NK-92 treated with Interleukin-12 subunit alpha and Interleukin-12 subunit beta, amount 100 ng/mL, for 24 hours (cell line): Measurements from ENCODE around the gene ACY1.
"Not testable (repeated sequence)": the region's sequence is repeated elsewhere in the genome, so short reads cannot be mapped to it uniquely, and the experiment has no call there.

ENCODE experiments used
- DNase-seq: peaks from one replicate; lab custom pipeline; 2025; lab: John Stamatoyannopoulos, UW

The ACY1 gene

GRCh38 chr3:52024765-52025452 lies 41.6 kb downstream of the ACY1 start:
- DNase-seq = no peak

GRCh38 chr3:52025453-52025852 lies 42.1 kb downstream of the ACY1 start:
- no peak for DNase-seq

GRCh38 chr3:52026041-52026440 lies 42.7 kb downstream of the ACY1 start:
- no peak for DNase-seq

- no peak for DNase-seq
Measured at GRCh38 chr3:52028572-52028971, 45.2 kb downstream of the ACY1 start.

- DNase-seq = no peak
Measured at GRCh38 chr3:52029053-52029452, 45.7 kb downstream of the ACY1 start.

- no peak for DNase-seq
Measured at GRCh38 chr3:52029535-52029934, 46.2 kb downstream of the ACY1 start.

GRCh38 chr3:52030714-52031310 lies 47.5 kb downstream of the ACY1 start:
- no peak for DNase-seq

GRCh38 chr3:52031896-52032295 lies 48.6 kb downstream of the ACY1 start:
- no peak for DNase-seq

- DNase-seq = no peak
Measured at GRCh38 chr3:52032702-52033408, 49.5 kb downstream of the ACY1 start.

GRCh38 chr3:52033748-52034147 lies 50.4 kb downstream of the ACY1 start:
- DNase-seq = not testable (repeated sequence)

GRCh38 chr3:52034212-52034611 lies 50.9 kb downstream of the ACY1 start:
- no peak for DNase-seq

- no peak for DNase-seq
Measured at GRCh38 chr3:52034651-52035050, 51.3 kb downstream of the ACY1 start.

GRCh38 chr3:52036222-52036694 lies 52.9 kb downstream of the ACY1 start:
- DNase-seq = no peak

- no peak for DNase-seq
Measured at GRCh38 chr3:52036829-52037228, 53.5 kb downstream of the ACY1 start.

- DNase-seq = no peak
Measured at GRCh38 chr3:52037291-52037690, 54.0 kb downstream of the ACY1 start.

- DNase-seq = no peak
Measured at GRCh38 chr3:52038227-52038626, 54.9 kb downstream of the ACY1 start.
